ENCODE results near the gene XYLT1. TPM values are rescaled to one million over a fixed set of nuclear protein-coding genes. Genes with fewer than 3 reads are reported as not detected.
A peak's percentile ranks its signal among the peaks of the same experiment; 100 is the strongest.

The XYLT1 gene
- total and polyA plus RNA-seq, 8 donors: 6.0 to 8.4 (median 7.3) TPM

- no peak for ATAC-seq
- Histone ChIP-seq H3K4me1 (no peaks in the 10 kb centered on the region), H3K27ac (no peak overlapping the region), H3K27me3 (no peaks in the 10 kb centered on the region), H3K36me3 (no peaks in the 10 kb centered on the region), H3K4me3 (no peak overlapping the region), H3K9me3 (no peaks in the 10 kb centered on the region)
- DNase-seq: no peak
- TF ChIP-seq CTCF (IDR thresholded peaks at IDR 0.05): no peak
- intact Hi-C loops (cut with DNase I): no loop called here
Observed at GRCh38 chr16:17515421-17516210, 44.9 kb upstream of the XYLT1 start.

GRCh38 chr16:17512636-17513220 lies 42.0 kb upstream of the XYLT1 start:
- Histone ChIP-seq H3K27ac (no peak overlapping the region), H3K9me3 (peaks cover 0 to 2% of the 10 kb centered on the region in 2 donors), H3K4me1 (no peaks in the 10 kb centered on the region), H3K36me3 (no peaks in the 10 kb centered on the region), H3K27me3 (no peaks in the 10 kb centered on the region), H3K4me3 (no peak overlapping the region)
- ATAC-seq: no peak
- no peak for DNase-seq
- TF ChIP-seq CTCF (IDR thresholded peaks at IDR 0.05): no peak
- intact Hi-C loops (cut with DNase I): no loop called here

DNA sequence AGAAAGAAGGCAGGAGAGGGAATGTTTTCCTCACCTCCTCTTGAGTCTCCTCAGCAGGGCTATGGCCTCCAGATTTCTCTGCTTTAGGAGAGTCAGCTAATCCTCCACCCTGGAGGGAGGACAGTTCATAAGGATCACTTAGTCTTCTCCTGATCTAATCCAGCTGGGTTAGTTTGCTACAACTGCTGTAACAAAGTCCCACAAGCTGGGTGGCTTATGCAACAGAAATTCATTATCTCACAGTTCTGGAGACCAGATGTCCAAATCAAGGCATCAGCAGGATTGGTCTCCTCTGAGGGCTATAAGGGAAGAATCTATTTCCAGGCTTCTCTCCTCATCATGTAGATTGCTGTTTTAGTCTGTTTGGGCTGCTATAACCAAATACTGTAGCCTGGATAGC lies 40.6 kb upstream of the XYLT1 start:
- TF ChIP-seq CTCF (IDR thresholded peaks at IDR 0.05): no peak
- ATAC-seq: peak; percentile 40

DNA sequence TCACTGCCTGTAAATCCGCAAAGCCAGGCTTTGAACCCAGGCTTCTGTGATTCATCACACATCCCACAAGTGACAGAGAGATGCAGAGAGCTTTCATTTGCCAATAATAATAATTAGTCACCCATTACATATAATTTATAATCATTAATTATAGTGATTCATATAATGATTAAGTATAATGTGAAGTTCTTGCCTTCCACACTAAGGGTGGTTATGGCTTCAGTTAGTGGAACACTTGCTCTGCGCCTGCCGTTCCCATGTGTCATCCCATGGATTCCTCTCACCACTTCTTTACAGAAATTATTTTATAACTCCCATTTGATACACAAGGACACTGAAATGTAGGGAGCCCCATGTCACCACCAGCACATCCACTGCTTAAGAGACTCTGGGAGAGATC lies 39.8 kb upstream of the XYLT1 start:
- ATAC-seq (no peak), DNase-seq (no peak)
- H3K27ac ChIP-seq: no peak overlapping the region
- no peaks in the 10 kb centered on the region for H3K36me3 ChIP-seq
- intact Hi-C loops (cut with DNase I): no loop called here
- no peaks in the 10 kb centered on the region for H3K27me3 ChIP-seq
- H3K9me3 ChIP-seq: peaks cover 0 to 2% of the 10 kb centered on the region in 2 donors
- no peaks in the 10 kb centered on the region for H3K4me1 ChIP-seq
- no peak overlapping the region for H3K4me3 ChIP-seq
- no peak for TF ChIP-seq CTCF (IDR thresholded peaks at IDR 0.05)

More for the DNA sequence above, 40.6 kb upstream of the XYLT1 start:
- intact Hi-C loops (cut with DNase I): no loop called here
- Histone ChIP-seq H3K27me3 (no peaks in the 10 kb centered on the region), H3K4me3 (no peak overlapping the region), H3K9me3 (peaks cover 0 to 2% of the 10 kb centered on the region in 2 donors), H3K27ac (no peak overlapping the region), H3K4me1 (no peaks in the 10 kb centered on the region), H3K36me3 (no peaks in the 10 kb centered on the region)
- DNase-seq: peak in 2 of 4 donors; percentile 2 to 25

GRCh38 chr16:17509194-17509593 lies 38.4 kb upstream of the XYLT1 start:
- Histone ChIP-seq H3K4me1 (no peaks in the 10 kb centered on the region), H3K36me3 (no peaks in the 10 kb centered on the region), H3K27me3 (no peaks in the 10 kb centered on the region), H3K9me3 (peaks cover 0 to 2% of the 10 kb centered on the region in 2 donors), H3K4me3 (no peak overlapping the region), H3K27ac (no peak overlapping the region)
- ATAC-seq: no peak
- intact Hi-C loops (cut with DNase I): no loop called here
- TF ChIP-seq CTCF (IDR thresholded peaks at IDR 0.05): no peak
- DNase-seq: no peak
